GM19328 (cell line): ENCODE measurements around the gene RPL22L1.
"Not testable (repeated sequence)": the region's sequence is repeated elsewhere in the genome, so short reads cannot be mapped to it uniquely, and the experiment has no call there.

Experiments used
- ATAC-seq: cut with Tn5 transposase; IDR thresholded peaks from one replicate; pipeline ENCODE4 v1.9.1; 2021; ENCODE audit warnings: mild to moderate bottlenecking, moderate library complexity; ENCODE audit not compliant: unreplicated experiment

The RPL22L1 gene

DNA sequence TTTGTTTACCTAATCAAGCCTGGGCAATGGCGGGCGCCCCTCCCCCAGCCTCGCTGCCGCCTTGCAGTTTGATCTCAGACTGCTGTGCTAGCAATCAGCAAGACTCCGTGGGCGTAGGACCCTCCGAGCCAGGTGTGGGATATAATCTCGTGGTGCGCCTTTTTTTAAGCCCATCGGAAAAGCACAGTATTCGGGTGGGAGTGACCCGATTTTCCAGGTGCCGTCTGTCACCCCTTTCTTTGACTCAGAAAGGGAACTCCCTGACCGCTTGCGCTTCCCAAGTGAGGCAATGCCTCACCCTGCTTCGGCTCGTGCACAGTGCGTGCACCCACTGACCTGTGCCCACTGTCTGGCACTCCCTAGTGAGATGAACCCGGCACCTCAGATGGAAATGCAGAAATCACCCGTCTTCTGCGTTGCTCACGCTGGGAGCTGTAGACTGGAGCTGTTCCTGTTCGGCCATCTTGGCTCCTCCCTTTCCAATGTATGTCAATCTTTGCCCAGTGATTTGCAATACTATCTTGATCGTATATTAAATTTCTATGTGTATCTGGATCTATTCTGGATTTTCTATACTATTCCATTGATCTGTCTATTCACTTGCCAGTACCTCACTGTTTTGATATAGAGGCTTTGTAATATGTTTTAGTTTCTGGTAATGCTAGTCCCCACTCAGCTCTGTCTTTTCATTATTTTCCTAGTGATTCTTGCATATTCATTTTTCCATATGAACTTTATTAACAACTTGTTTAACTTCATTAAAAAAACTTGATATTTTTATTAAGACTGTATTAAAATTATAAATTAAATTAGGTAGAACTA, 14.3 kb upstream of the RPL22L1 start:
- ATAC-seq = not testable (repeated sequence)

- not testable (repeated sequence) for ATAC-seq
Measured at GRCh38 chr3:170878688-170879087, 8.7 kb upstream of the RPL22L1 start.

GRCh38 chr3:170877311-170877710, 7.3 kb upstream of the RPL22L1 start:
- not testable (repeated sequence) for ATAC-seq

GRCh38 chr3:170876537-170876936, 6.5 kb upstream of the RPL22L1 start:
- ATAC-seq = no peak

GRCh38 chr3:170869239-170869590, 780 bp downstream of the RPL22L1 start:
- no peak for ATAC-seq

DNA sequence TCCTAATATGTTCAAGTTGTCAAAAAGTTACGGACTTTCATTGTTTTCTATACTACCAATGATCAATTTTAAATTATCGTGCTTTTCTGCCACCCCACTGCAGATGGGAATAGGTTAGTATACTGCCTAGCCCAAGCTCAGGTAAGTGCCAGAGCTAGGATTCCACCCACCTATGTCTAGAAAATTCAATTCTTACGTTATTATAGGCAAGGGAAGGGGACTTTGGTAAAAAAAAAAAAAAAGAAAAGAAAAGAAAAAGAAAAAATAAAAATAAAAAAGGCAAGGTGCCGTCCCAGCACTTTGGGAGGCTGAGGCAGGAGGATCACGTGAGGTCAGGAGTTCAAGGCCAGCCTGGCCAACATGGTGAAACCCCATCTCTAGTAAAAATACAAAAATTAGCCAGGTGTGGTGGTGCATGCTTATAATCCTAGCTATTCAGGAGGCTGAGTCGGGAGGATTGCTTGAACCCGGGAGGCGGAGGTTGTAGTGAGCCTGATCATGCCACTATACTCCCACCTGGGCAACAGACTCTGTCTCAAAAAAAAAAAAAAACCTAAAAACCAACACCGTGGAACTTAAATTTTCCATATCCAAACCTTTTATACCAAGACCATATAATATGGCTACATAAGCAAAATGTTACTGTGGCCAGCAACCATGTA, 1.3 kb downstream of the RPL22L1 start:
- no peak for ATAC-seq

GRCh38 chr3:170867143-170867937, 2.7 kb downstream of the RPL22L1 start:
- ATAC-seq = no peak

DNA sequence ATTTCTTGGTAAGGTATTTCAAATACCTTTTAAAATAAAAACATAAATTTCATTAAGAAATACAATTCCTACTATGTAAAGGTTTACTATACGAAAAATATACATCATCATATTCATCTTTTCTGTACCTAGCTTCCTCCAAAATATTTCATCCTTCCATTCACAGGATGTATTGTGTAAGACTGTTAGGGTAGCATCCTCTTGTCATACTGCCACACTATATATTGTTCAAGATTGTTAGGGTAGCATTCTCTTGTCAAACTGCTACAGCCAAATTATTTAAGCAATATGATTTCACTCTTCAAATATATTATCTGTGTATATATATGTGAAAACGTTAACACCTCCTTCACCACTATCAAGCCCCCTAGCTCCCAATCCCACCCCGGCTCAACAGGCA, 3.5 kb downstream of the RPL22L1 start:
- no peak for ATAC-seq

- no peak for ATAC-seq
Measured at GRCh38 chr3:170865209-170866094, 4.5 kb downstream of the RPL22L1 start.

GRCh38 chr3:170864525-170865208, 5.3 kb downstream of the RPL22L1 start:
- no peak for ATAC-seq

GRCh38 chr3:170863816-170864215, 6.2 kb downstream of the RPL22L1 start:
- no peak for ATAC-seq

GRCh38 chr3:170862618-170863374, 7.2 kb downstream of the RPL22L1 start:
- ATAC-seq = no peak

GRCh38 chr3:170858599-170858998, 11.4 kb downstream of the RPL22L1 start:
- no peak for ATAC-seq

DNA sequence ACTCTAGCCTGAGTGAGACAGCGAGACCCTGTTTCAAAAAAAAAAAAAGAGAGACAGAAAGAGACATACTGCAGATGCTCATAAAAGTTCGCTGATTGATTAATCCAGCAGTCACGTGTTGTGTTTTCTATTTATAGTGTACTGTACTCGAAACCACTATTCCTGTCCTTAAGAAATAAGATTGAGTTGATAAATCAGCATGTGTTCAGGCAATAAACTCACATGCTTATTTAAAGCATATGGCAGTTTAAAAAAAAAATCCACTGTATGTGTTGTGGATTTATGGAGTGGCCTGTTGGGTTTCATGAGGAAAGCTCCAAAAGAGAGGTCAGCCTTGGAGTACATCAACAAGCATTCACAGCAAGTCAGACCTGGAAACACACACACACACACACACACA, 17.7 kb downstream of the RPL22L1 start:
- no peak for ATAC-seq

DNA sequence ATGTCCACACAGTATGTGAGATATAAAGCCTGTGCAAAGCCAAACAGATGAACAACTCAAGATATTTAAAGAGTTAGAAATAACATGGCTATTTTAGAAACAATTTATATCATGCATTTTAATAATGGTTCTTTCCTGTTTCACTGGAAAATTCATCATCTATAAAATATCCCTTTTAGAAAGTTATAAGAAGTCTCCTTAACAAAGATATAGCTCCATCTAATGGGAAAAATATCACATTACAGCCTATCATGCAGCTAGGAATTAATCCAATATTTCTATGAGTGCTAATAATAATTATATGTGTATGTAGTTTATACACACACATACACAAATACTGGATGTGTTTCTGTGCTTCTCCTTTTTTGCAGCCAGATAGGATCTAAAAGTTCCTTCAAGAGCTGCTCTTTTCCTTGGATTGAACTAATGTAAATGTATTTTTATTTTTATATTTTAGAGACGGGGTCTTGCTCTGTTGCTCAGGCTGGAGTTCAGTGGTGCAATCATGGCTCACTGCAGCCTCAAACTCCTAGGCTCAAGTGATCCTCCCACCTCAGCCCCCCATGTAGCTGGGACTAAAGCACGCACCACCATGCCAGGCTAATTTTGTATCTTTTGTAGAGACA, 21.6 kb downstream of the RPL22L1 start:
- no peak for ATAC-seq

GRCh38 chr3:170844377-170844776, 25.6 kb downstream of the RPL22L1 start:
- ATAC-seq = no peak

DNA sequence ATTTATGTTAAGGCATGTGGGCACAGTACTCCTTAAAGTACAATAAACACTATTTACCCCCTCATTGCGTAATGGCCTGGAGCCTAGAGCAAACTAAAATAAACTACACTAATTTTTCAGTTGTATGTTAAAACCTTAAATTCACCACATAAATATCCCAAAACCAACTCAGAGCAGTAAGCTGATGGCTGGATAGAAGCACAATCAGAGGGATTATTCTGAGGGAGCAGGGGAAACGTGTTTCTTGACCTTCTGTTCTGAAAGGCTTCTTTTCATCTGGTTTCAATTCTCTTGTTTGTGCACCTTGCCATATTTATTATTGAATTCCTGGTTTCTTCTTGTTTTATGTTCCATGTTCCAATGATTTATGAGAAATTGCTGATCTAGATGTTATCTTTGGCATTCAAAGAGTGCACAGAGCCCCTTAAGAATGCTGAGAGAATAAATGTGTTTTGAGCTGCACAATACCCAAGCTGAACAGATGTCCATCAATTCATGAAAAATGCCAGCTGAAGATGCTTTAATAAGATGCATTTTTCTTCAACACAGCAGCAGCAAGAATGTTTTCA, 29.6 kb downstream of the RPL22L1 start:
- no peak for ATAC-seq

GRCh38 chr3:170839518-170840100, 30.4 kb downstream of the RPL22L1 start:
- ATAC-seq = no peak
